Mesenteric fat pad (tissue), 1 donor: ENCODE measurements around the gene S100A3. TPM values are rescaled to one million over a fixed set of nuclear protein-coding genes. Genes with fewer than 3 reads are reported as not detected.

ENCODE experiments used
- DNase-seq: peaks from one replicate; pipeline ENCODE4 v3.0.0-alpha.2; 2020; ENCODE audit warnings: low spot score
- total RNA-seq: library from RNA; stranded (reverse); fragmentation: NEBNext Ultra II Directional; extraction: Animal tissue kit (Norgen Biotek cat#: 25700); gene quantifications from one replicate; pipeline ENCODE4 v1.2.1, GENCODE V29; 2021
- donor health status: DM: yes; HTN: yes; CAD: no.

Gene S100A3
- total RNA-seq, 1 donor from 2014 or later = 2.2 TPM

DNA sequence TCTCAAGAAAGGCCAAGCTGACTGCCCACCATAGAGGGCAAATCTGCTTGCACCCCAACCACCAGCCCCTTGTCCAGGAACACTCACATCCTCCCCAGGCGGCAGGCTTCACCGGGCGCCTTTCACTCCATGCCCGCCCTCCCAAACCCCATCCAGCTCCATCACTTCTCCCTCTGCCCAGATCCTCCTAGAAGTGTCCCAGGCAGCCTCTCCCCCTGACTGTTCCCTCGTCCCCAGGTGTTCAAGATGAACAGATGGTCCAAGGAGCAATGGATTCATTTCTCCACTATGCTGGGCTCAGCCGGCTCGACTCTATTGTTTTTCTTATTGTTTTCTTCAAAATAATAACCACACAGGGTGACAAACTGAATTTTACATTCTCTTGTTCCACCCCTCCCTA lies 35.4 kb downstream of the S100A3 start:
- no peak for DNase-seq

- DNase-seq = no peak
Observed at GRCh38 chr1:153513023-153513422, 36.0 kb downstream of the S100A3 start.

- peak; percentile 93 for DNase-seq
Observed at GRCh38 chr1:153510984-153511410, 38.1 kb downstream of the S100A3 start.

- DNase-seq = no peak
Observed at GRCh38 chr1:153509729-153510354, 39.2 kb downstream of the S100A3 start.

DNA sequence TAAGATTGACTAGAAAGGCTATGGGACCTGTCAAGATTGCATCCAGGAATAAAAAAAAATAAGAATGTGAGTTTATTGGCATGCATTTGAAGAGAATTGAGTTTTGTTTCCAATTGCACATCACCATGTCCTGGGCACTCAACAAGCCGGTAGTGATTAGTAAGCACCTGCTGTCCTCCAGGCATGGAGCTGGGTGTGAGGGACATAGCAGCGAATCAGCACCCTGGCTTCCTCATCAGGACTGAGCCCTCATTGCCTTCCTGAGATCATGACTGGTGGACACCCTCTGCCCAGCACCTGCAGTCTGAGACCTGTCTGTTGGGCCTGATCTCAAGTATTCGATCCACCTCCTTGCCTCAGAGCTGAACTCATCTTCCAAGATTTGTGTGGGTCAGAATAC lies 40.0 kb downstream of the S100A3 start:
- DNase-seq = no peak

DNA sequence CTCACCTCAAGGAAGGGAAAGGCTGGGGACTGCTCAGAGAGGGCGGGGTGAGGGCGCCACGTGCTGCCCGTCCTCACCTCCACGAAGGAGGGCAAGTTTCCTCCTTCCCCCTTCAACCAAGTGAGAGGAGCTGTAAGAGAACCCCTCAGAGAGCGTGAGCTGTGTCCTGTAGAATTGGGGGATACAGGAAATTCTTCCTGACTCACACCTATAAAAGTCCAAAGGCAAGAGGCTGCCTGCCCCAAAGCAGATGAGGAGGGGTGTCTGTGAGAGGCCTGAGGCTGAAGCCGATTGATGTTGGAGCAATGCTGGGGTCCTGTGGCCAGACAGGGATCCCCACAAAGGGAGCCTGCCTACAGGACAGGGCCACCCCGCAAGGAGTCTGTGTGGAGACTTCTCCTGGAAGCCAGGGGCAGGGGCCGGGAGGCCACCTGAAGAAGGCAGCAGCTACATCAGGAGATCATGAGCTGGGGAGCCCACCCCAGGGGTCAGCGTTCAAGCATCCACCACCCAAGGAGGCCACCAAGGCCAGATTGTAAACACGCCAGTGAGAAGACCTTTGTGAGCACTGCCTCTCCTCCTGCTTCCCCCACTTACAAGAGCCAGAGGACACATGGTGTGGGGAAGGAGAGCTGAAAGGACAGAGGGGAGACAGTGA lies 41.0 kb downstream of the S100A3 start:
- no peak for DNase-seq

DNA sequence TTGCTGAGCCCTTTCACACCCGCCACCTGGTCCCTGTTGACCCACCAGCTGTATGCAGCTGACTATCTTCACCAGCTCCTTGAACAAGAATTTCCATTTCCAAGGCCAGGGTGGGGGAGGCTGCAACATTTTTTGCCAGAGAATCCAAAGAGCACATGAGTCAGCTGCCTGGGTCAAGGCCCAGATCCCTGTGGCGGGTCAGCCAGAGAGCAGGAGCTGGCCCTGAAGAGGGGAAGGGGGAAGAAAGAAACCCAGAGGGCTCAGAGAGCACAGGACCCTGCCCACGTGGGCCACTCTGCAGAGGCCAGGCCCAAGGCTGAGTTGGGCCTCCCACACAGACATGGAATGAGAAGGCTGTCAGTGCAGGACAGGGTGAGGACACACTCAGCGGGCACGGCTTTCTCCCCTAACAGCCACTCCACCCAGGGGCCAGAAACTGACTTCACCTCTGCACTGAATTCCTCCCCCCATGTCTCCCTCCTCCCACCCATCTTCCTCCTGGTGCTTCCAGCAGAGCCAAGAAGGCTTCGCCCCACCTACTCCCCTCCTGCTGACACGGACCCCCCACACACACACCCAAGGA lies 42.1 kb downstream of the S100A3 start:
- no peak for DNase-seq

DNA sequence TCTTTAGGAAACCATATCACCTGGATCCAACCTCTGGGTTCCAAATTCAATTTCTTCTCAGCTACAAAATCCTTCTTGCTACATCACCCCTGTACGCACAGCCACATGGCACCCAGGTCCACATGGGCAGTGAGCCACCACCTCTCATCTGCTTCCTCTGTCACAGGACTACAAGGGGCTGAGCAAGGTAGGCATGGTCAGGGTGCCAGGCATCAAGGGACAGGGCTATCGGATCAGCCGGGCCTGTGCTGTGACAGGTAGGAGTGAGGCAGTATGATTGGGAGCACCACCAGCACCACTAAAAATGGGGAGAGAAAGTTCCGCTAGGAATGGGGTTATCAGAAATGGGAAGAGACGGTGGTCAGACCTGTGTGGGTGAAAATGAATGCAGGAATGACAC lies 42.7 kb downstream of the S100A3 start:
- DNase-seq = no peak

GRCh38 chr1:153505576-153505975 lies 43.5 kb downstream of the S100A3 start:
- no peak for DNase-seq

GRCh38 chr1:153503766-153504165 lies 45.3 kb downstream of the S100A3 start:
- no peak for DNase-seq

DNA sequence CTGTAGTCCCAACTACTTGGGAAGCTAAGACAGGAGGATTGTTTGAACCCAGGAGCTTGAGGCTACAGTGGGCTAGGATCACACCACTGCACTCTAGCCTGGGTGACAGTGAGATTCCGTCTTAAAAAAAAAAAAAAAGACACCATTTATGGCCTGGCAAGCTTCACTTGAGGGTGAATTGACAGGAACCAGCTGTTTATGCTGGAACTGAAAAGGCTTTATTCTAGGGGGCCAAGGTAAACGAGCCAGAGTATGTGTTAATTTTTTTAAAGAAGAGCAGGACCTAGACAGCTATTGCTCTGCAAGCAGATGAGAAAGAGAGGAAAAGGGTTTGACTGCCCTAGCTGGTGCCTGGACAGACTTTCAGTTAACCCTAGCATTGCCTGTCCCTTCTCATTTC lies 50.3 kb downstream of the S100A3 start:
- no peak for DNase-seq

Other genes starting within 250 kb of the S100A3 start
- gene PGLYRP3, start 236.3 kb downstream of the S100A3 start, total RNA-seq = not detected
- gene PGLYRP4, start 200.4 kb downstream of the S100A3 start, total RNA-seq = not detected
- 892 TPM for gene S100A9, start 191.4 kb downstream of the S100A3 start, total RNA-seq
- 77.2 TPM for gene S100A12, start 173.6 kb downstream of the S100A3 start, total RNA-seq
- gene S100A8, start 158.2 kb downstream of the S100A3 start, total RNA-seq = 674 TPM
- not detected for gene S100A7A, start 132.7 kb downstream of the S100A3 start, total RNA-seq
- gene S100A7, start 88.6 kb downstream of the S100A3 start, total RNA-seq = not detected
- 1,184 TPM for gene S100A6, start 13.3 kb downstream of the S100A3 start, total RNA-seq
- gene S100A5, start 8.3 kb downstream of the S100A3 start, total RNA-seq = not detected
- 512 TPM for gene S100A4, start 3.5 kb downstream of the S100A3 start, total RNA-seq
- 0.58 TPM for gene S100A2, start 16.6 kb upstream of the S100A3 start, total RNA-seq
- 107 TPM for gene S100A16, start 63.9 kb upstream of the S100A3 start, total RNA-seq
- gene S100A14, start 67.1 kb upstream of the S100A3 start, total RNA-seq = 0.35 TPM
- 146 TPM for gene S100A13, start 78.2 kb upstream of the S100A3 start, total RNA-seq
- 12.6 TPM for gene S100A1, start 79.2 kb upstream of the S100A3 start, total RNA-seq
- 55.5 TPM for gene CHTOP, start 84.8 kb upstream of the S100A3 start, total RNA-seq
- 44.5 TPM for gene SNAPIN, start 109.4 kb upstream of the S100A3 start, total RNA-seq
- gene ILF2, start 121.7 kb upstream of the S100A3 start, total RNA-seq = 116 TPM
- gene NPR1, start 129.4 kb upstream of the S100A3 start, total RNA-seq = 156 TPM
- 36.7 TPM for gene INTS3, start 178.8 kb upstream of the S100A3 start, total RNA-seq
- gene SLC27A3, start 226.1 kb upstream of the S100A3 start, total RNA-seq = 87.4 TPM